Measurements from ENCODE around the gene KAZALD1. TPM values are rescaled to one million over a fixed set of nuclear protein-coding genes. Genes with fewer than 3 reads are reported as not detected.
A peak's percentile ranks its signal among the peaks of the same experiment; 100 is the strongest.

Gene KAZALD1
- total RNA-seq, 1 donor from 2014 or later, result 8.1 TPM

DNA sequence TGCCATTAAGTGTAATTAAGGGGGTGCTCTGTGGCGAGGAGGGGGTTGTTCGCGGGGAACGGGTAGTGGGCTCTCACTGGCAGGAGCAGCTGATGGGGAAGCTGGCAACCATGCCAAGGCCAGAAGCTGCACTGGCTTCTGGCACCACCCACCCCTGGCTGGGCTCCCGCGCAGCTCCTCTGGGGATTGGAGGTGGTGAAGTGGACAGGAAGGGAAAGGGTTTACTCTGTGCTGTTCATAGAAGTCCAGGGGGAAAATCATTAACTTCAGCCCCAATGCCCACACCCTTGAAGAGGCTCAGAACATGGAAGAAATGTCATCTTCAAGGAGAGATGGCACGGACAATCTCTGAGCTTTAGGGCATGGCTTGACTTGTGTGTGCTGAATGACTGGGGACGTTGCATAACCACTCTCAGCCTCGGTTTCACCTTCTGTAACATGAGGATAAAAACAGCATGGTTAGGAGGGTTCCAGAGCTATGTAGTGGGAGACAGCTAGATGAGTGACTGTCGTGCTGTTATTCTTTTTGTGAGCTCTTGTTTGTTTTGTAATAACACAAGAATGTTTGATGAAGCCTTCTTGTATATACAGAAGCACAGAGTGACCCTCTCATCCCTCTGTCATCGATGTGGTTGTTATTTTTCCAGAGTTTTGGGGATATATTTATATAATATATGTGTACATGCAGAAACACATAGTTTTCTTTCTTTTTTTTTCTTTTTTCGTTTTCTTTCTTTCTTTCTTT is 29.9 kb downstream of the KAZALD1 start:
- no peak overlapping the region for H3K27ac Mint-ChIP-seq (ENCODE audit: unreplicated experiment)
- no peaks in the 10 kb centered on the region for H3K4me1 ChIP-seq (ENCODE audit: insufficient read depth, low read length)
- H3K36me3 Mint-ChIP-seq (ENCODE audit: low read depth, unreplicated experiment), result no peaks in the 10 kb centered on the region
- H2AFZ ChIP-seq (ENCODE audit: low read depth, low read length), result no peak overlapping the region
- H3K4me3 ChIP-seq (ENCODE audit: insufficient read depth, low read depth, low read length), result no peak overlapping the region
- no peak for DNase-seq (ENCODE audit: low read depth)
- no peak overlapping the region for H3K4me3 Mint-ChIP-seq (ENCODE audit: unreplicated experiment)
- no peaks in the 10 kb centered on the region for H4K20me1 ChIP-seq (ENCODE audit: insufficient read depth, low read length)
- TF ChIP-seq, protein P1, sequence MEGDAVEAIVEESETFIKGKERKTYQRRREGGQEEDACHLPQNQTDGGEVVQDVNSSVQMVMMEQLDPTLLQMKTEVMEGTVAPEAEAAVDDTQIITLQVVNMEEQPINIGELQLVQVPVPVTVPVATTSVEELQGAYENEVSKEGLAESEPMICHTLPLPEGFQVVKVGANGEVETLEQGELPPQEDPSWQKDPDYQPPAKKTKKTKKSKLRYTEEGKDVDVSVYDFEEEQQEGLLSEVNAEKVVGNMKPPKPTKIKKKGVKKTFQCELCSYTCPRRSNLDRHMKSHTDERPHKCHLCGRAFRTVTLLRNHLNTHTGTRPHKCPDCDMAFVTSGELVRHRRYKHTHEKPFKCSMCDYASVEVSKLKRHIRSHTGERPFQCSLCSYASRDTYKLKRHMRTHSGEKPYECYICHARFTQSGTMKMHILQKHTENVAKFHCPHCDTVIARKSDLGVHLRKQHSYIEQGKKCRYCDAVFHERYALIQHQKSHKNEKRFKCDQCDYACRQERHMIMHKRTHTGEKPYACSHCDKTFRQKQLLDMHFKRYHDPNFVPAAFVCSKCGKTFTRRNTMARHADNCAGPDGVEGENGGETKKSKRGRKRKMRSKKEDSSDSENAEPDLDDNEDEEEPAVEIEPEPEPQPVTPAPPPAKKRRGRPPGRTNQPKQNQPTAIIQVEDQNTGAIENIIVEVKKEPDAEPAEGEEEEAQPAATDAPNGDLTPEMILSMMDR (IDR thresholded peaks at IDR 0.05; ENCODE audit: insufficient read depth, low read depth, low read length), result no peak
- TF ChIP-seq EZH2 (IDR thresholded peaks at IDR 0.05; ENCODE audit: insufficient read depth, low read length), result peak; percentile 18
- no peaks in the 10 kb centered on the region for H3K79me2 ChIP-seq (ENCODE audit: insufficient read depth, low read length)
- no peak for FAIRE-seq
- no peaks in the 10 kb centered on the region for H3K36me3 ChIP-seq (ENCODE audit: insufficient read depth, low read length)
- H3K9me3 Mint-ChIP-seq (ENCODE audit: unreplicated experiment), result no peaks in the 10 kb centered on the region
- H3K27ac ChIP-seq (ENCODE audit: low read depth, low read length), result no peak overlapping the region
- H3K27me3 Mint-ChIP-seq (ENCODE audit: low read depth, unreplicated experiment), result peaks cover 63% of the 10 kb centered on the region
- H3K9ac ChIP-seq (ENCODE audit: low read length), result no peak overlapping the region
- H3K4me2 ChIP-seq (ENCODE audit: low read length), result no peak overlapping the region
- peaks cover 2% of the 10 kb centered on the region for H3K4me1 Mint-ChIP-seq (ENCODE audit: low read depth, unreplicated experiment)
- H3K27me3 ChIP-seq (ENCODE audit: insufficient read depth, low read length), result peaks cover 60% of the 10 kb centered on the region
- H3K9me3 ChIP-seq (ENCODE audit: insufficient read depth, low read depth, low read length), result no peaks in the 10 kb centered on the region

DNA sequence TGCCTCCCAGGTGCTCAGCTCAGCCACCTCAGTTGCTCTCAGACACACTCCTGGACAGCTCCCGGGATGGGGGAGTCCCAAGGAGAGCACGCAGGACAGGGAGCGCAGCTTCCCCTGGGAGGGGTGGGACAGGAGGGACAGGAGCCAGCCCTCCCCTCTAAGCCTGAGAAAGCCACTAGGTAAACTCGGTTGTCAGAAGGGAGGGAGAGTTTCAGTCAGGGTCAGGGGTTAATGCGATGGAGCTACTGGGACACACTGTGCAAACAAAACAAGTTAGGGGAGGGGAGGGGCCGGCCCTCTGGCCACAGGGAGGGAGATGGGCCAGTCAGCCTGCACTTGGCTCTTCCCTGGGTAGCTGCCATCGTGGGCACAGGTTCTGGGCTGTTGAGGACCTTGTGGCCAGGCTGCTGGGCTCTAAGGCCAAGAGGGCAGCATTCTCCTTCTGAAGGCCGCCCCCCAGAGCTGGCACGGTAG is 31.1 kb downstream of the KAZALD1 start:
- Histone ChIP-seq H4K20me1 (ENCODE audit: insufficient read depth, low read length) (no peaks in the 10 kb centered on the region), H3K27me3 (ENCODE audit: insufficient read depth, low read length) (peaks cover 53% of the 10 kb centered on the region), H3K27ac (ENCODE audit: low read depth, low read length) (no peak overlapping the region), H3K9ac (ENCODE audit: low read length) (no peak overlapping the region), H3K4me3 (ENCODE audit: insufficient read depth, low read depth, low read length) (no peak overlapping the region), H3K79me2 (ENCODE audit: insufficient read depth, low read length) (no peaks in the 10 kb centered on the region), H3K4me1 (ENCODE audit: insufficient read depth, low read length) (no peaks in the 10 kb centered on the region), H3K36me3 (ENCODE audit: insufficient read depth, low read length) (no peaks in the 10 kb centered on the region), H2AFZ (ENCODE audit: low read depth, low read length) (no peak overlapping the region), H3K4me2 (ENCODE audit: low read length) (no peak overlapping the region), H3K9me3 (ENCODE audit: insufficient read depth, low read depth, low read length) (no peaks in the 10 kb centered on the region)
- Mint-ChIP-seq H3K9me3 (ENCODE audit: unreplicated experiment) (no peaks in the 10 kb centered on the region), H3K4me3 (ENCODE audit: unreplicated experiment) (no peak overlapping the region), H3K27me3 (ENCODE audit: low read depth, unreplicated experiment) (peaks cover 58% of the 10 kb centered on the region), H3K27ac (ENCODE audit: unreplicated experiment) (no peak overlapping the region), H3K4me1 (ENCODE audit: low read depth, unreplicated experiment) (peaks cover 2% of the 10 kb centered on the region), H3K36me3 (ENCODE audit: low read depth, unreplicated experiment) (no peaks in the 10 kb centered on the region)
- no peak for TF ChIP-seq EZH2 (IDR thresholded peaks at IDR 0.05; ENCODE audit: insufficient read depth, low read length)
- TF ChIP-seq, protein P1 (IDR thresholded peaks at IDR 0.05; ENCODE audit: insufficient read depth, low read depth, low read length), result no peak
- no peak for FAIRE-seq
- no peak for DNase-seq (ENCODE audit: low read depth)

Data from astrocyte (in vitro differentiated cells and primary cell).